EL (cell line): ENCODE measurements around the gene CASKIN1.

ENCODE experiments used
- DNase-seq: peaks from one replicate; pipeline ENCODE4 v3.0.0-alpha.2; 2016

CASKIN1 gene

DNA sequence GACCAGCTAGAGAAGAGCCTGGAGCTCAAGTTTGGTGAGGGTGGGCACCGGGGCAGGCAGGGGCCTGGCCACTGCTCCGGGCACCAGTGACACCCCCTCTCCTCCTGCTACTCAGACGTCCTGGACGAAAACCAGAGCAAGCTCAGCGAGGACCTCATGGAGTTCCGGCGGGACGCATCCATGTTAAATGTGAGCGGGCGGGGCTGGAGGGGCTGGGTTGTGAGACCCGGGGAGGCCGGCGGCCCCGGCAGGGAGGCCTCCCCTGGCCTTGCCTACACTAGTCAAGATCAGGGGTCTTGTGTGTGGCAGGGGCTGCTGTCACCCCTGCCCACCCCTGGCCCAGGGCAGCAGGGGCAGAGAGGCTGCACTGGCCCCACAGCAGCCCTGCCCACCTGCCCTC, 23.0 kb downstream of the CASKIN1 start:
- no peak for DNase-seq

DNA sequence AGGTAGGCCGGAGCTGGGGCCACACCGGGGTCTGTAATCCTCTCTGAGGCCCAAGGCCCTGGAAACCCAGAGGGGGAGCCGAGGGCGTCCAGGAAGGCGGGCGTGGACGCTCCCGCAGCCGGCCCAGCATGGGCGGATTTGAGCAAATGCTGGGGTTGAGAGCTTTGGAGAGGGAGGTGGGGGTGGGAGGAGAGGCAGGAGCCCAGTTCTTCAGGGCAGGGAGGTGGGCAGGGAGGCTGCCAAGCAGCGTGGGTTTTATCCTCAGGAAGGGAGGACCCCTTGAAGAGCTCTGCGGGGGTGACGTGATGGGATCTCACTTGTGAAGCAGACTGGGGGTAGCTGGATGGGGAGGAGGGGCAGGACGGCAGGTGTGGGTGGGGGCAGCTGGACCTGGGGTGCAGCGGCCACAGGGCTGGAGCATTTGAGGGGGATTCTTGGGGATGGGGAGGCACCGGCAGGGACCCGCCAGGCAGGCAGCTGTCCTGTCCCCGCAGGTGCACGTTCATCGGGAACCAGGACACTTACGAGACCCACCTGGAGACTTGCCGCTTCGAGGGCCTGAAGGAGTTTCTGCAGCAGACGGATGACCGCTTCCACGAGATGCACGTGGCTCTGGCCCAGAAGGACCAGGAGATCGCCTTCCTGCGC, 23.6 kb downstream of the CASKIN1 start:
- no peak for DNase-seq

GRCh38 chr16:2171601-2172178, 24.7 kb downstream of the CASKIN1 start:
- DNase-seq: no peak

DNA sequence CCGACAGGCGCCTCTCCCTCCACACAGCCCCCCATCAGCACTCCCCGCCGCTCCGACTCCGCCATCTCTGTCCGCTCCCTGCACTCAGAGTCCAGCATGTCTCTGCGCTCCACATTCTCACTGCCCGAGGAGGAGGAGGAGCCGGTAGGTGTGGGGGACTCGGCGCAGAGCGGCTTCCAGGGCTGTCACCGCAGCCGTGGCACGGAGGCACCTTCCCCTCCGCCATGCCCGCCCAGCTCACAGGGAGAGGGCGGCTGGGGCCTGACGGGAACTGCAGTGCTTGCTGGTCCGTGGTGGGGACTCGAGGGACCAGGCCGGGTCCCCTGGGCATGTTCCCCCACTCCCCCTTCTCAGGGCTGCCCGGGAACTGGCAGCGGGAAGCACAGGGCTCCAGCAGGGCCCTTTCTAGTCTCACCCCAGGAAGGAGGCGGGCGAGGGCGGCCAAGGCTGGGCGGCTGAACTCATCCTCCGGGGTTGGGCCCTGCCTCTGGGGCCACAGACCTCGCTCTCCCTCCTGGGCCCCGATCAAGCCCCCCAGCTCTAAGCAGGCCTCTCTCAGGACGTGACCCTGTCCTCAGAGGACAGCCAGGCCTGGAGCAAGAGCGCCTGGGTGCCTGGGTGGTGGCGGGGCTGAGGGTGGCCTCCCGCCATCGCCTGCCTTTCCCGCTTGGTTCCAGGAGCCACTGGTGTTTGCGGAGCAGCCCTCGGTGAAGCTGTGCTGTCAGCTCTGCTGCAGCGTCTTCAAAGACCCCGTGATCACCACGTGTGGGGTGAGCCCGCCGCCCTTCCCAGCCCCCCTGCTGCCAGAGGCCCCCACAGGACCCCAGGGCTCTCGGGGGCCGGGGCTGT, 25.6 kb downstream of the CASKIN1 start:
- DNase-seq: no peak

DNA sequence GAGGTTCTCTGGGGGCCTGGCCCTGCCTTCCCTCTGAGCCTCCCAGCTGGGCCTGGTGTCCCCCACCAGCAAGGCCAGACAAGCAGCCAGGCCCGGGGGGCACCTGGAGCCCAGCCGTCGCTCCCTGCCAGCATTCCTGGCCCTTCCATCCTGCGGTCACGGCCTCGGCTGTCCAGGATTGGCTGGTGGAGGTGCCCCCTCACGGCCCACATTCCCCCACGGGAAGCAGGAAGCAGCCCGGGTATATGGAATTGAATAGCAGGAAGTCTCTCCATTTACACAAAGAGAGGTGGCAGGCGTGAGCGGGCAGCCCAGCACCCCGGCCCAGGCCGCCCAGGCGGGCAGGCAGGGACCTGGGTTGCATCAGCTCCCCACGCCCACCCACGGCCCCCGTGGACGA, 26.3 kb downstream of the CASKIN1 start:
- no peak for DNase-seq

DNA sequence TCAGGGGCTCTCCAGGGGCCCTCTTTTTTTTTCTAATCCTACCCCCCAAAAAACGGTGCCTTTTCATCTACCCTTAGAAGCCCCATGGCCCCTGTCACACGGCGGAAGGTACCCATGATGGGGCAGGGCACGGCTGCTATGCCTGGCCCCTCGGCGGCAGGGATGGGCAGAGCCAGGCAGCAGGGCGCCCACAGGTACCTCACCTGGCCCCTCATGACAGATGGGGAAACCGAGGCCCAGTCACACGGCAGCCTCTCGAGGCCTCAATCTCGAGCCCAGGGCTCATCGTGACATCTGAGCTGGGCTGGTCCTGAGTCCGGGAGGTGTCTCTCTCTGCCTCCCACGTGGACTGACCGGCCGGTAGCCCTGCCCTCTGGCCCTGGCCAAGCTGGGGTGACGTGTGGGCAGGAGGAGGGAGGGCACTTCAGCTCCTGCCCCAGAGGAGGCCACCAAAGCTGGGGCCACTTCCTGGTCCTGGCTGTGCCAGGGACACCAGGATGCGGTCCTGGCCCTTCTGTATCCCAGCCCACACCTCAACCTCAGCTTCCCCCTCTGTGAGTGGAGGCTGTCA, 29.3 kb downstream of the CASKIN1 start:
- no peak for DNase-seq

GRCh38 chr16:2166263-2167067, 29.9 kb downstream of the CASKIN1 start:
- no peak for DNase-seq

GRCh38 chr16:2165861-2166260, 30.5 kb downstream of the CASKIN1 start:
- DNase-seq: no peak

GRCh38 chr16:2163211-2163881, 33.1 kb downstream of the CASKIN1 start:
- DNase-seq: no peak

DNA sequence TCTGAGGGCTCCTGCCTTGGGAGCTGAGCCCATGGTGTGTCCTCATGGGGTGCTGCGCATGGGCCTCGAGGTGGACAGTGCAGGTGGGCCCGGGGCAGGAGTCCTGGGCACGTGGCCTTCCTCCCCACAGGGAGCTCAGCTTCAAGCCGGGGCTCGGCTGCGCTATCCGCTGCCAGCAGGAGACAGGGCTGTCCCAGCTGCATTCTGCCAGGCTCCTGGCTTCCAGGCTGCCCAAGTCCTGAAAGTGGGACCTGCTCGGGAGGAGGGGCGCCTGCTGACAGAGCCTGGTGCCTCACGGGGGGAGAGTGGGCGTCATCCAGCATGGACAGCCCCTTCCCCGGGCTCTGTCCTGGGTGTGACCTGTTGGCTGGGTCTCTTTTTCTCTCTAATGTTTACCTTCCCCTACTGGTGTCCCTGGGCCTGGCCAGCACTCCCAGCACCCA, 33.7 kb downstream of the CASKIN1 start:
- DNase-seq: no peak

- no peak for DNase-seq
These were observed 34.5 kb downstream of the CASKIN1 start for GRCh38 chr16:2161911-2162310.

- peak; percentile 55 for DNase-seq
These were observed 35.4 kb downstream of the CASKIN1 start for GRCh38 chr16:2160915-2161551.

DNA sequence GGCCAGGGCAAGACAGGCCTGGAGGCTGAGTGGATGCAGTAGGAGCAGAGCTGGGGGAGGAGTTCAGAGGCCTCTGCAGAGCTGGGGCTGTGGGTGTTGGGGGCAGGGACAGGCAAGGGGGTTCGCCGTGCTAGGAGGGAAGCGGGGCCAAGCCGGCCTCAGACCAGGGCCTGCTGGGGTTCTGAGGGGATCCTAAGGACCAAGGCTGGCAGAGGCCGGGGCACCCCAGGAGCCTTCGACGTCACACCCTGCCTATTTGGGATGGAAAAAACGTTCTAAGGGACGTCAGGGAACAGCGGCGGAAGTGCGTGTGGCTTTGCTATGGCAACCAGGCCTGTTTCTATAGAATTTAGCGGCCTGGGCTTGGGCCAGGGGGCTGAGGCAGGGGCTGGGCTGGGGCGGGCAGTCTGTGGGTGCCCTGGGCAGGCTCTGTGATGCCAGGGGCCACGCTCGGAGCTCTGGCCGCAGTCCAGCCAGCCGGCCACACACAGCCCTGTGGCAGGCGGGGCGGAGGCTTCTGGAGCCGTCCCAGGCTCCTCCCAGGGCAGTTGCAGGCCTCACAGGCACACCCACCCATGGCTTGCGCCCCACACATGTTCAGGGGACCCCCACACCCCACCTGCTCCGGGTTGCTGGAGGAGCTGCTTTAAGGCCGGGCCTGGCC, 37.1 kb downstream of the CASKIN1 start:
- no peak for DNase-seq

DNA sequence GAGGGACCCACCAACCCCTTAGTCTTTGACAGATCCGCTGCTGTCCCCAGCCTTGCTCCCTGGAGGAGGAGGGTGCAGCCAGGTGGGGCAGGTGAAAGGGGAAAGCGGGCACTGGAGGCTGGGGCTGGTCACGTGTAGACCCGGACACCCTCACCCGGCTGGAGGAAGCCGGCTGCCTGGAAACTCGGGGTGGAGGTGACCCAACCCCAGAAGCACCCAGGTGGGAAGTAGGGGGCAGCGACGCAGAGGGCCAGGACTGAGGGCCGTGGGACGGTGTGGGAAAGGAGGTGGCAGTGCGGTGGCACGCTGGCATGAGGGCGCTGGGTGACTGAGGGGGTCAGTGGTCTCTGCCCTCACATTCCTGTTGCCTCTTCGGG, 38.2 kb downstream of the CASKIN1 start:
- DNase-seq: no peak

DNA sequence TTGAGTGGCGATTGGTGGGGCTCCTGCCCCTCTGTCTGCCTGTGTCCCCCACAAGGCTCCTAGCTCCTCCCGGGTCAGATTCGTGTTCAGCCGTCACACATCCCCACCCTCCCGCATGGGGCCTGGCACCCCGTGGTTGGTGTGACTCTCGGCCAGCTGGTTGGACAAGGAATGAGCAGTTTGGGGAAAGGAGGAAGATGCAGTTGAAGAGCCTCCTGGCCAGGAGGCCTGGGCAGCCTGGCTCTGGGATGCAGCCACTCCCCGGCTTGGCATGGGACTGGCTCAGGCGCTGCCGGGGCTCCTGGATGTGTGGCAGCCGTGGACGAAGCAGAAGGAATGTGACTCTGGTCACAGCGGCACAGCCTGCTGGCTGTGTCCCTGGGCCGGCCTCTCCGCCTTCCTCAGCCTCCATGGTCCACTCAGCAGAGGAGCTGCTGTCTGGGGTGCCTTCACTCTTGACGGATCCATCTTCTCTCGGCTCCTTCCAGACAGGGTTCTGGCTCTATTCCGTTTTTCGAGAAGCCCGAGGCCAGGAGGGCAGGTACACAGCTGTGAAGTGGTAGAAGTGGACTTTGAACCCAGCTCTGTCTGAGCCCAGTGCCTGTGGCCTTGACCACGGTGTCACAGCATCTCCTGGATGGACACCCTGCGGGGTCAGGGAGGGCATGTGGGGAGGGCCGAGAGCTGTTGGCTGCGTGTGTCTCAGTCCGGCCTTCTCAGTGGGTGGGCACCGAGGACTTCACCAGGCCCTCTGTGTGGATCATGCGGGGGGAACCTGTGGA, 38.7 kb downstream of the CASKIN1 start:
- DNase-seq: no peak

GRCh38 chr16:2156849-2157224, 39.6 kb downstream of the CASKIN1 start:
- DNase-seq: no peak

- peak; percentile 78 for DNase-seq
These were observed 40.2 kb downstream of the CASKIN1 start for GRCh38 chr16:2155977-2156848.

GRCh38 chr16:2155091-2155950, 41.1 kb downstream of the CASKIN1 start, which contains the start of gene TRAF7:
Gene TRAF7 (plus strand): TSS chr16:2155782. CDS start chr16:2163921, 8,139 bp downstream.
- DNase-seq: peak; percentile 100
